HG03097 (cell line): ENCODE data around the gene TMEM254.
A peak's percentile ranks its signal among the peaks of the same experiment; 100 is the strongest.
"Not testable (repeated sequence)": the region's sequence is repeated elsewhere in the genome, so short reads cannot be mapped to it uniquely, and the experiment has no call there.

Source experiments
- ATAC-seq: cut with Tn5 transposase; IDR thresholded peaks from one replicate; pipeline ENCODE4 v1.9.1; 2021; ENCODE audit not compliant: unreplicated experiment, low FRiP score

TMEM254 gene

GRCh38 chr10:80078448-80079311, at the start of gene TMEM254:
Gene TMEM254 (plus strand): TSS chr10:80078665. CDS start chr10:80078700, 35 bp downstream.
- peak; percentile 82 for ATAC-seq

GRCh38 chr10:80029205-80029604, 49.3 kb upstream of the TMEM254 start:
- ATAC-seq: not testable (repeated sequence)

- ATAC-seq: not testable (repeated sequence)
Measured at GRCh38 chr10:80029865-80030264, 48.6 kb upstream of the TMEM254 start.

- no peak for ATAC-seq
Measured at GRCh38 chr10:80032503-80032902, 46.0 kb upstream of the TMEM254 start.

- ATAC-seq: not testable (repeated sequence)
Measured at GRCh38 chr10:80034766-80035165, 43.7 kb upstream of the TMEM254 start.

GRCh38 chr10:80035430-80035829, 43.0 kb upstream of the TMEM254 start:
- ATAC-seq: not testable (repeated sequence)

- not testable (repeated sequence) for ATAC-seq
Measured at GRCh38 chr10:80036921-80037500, 41.5 kb upstream of the TMEM254 start.

GRCh38 chr10:80038226-80038625, 40.2 kb upstream of the TMEM254 start:
- not testable (repeated sequence) for ATAC-seq

- no peak for ATAC-seq
Measured at GRCh38 chr10:80041162-80041561, 37.3 kb upstream of the TMEM254 start.

GRCh38 chr10:80044935-80045334, 33.5 kb upstream of the TMEM254 start:
- not testable (repeated sequence) for ATAC-seq

GRCh38 chr10:80046629-80047441, 31.6 kb upstream of the TMEM254 start:
- ATAC-seq: peak; percentile 73

GRCh38 chr10:80050752-80051151, 27.7 kb upstream of the TMEM254 start:
- ATAC-seq: no peak

- ATAC-seq: no peak
Measured at GRCh38 chr10:80051993-80052392, 26.5 kb upstream of the TMEM254 start.

- no peak for ATAC-seq
Measured at GRCh38 chr10:80055760-80056159, 22.7 kb upstream of the TMEM254 start.

GRCh38 chr10:80057171-80057570, 21.3 kb upstream of the TMEM254 start:
- no peak for ATAC-seq

- ATAC-seq: no peak
Measured at GRCh38 chr10:80064120-80064886, 14.2 kb upstream of the TMEM254 start.

GRCh38 chr10:80066809-80067208, 11.7 kb upstream of the TMEM254 start:
- no peak for ATAC-seq

- ATAC-seq: not testable (repeated sequence)
Measured at GRCh38 chr10:80067821-80068220, 10.6 kb upstream of the TMEM254 start.

GRCh38 chr10:80068270-80068669, 10.2 kb upstream of the TMEM254 start:
- ATAC-seq: no peak

GRCh38 chr10:80070057-80070456, 8.4 kb upstream of the TMEM254 start:
- ATAC-seq: no peak
